Measurements from ENCODE around the gene NEDD4L. TPM values are rescaled to one million over a fixed set of nuclear protein-coding genes. Genes with fewer than 3 reads are reported as not detected.

The NEDD4L gene
- total and polyA plus RNA-seq, 2 experiments from 2014 or later = 36.2 to 72.3 TPM

DNA sequence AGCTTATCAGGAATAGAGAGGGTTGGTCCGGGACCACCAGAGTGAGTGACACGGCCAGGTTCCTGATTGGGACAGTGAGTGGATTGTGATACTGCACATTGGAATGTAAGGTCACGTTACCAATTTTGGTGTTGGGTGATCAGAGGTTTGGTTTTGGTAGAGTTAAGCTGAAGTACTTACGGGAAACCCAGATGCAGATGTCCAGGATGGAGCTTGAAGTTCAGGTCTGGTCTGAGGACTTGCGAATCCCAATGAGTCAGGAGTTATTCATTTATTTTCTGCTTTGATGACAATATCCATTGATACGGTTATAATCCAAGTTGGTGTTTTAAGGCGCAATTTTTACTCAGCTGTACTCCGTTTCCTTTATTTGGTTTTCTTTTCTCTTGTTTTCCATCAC, 311.2 kb downstream of the NEDD4L start:
- peaks cover 1% of the 10 kb centered on the region for H3K27me3 Mint-ChIP-seq (ENCODE audit: insufficient read depth, low read depth, poor library complexity)
- H3K9me3 Mint-ChIP-seq = no peaks in the 10 kb centered on the region; the same call in 2 of the 3 replicates
- no peaks in the 10 kb centered on the region for H3K9me2 ChIP-seq (ENCODE audit: insufficient read depth)
- ATAC-seq (no peak; the same call in 2 of the 3 replicates), DNase-seq (ENCODE audit: low spot score) (no peak)
- no peaks in the 10 kb centered on the region for H3K79me2 ChIP-seq (replicated peaks; ENCODE audit: insufficient read depth)
- peaks cover 41% of the 10 kb centered on the region for H3K4me1 Mint-ChIP-seq
- H3K36me3 Mint-ChIP-seq (ENCODE audit: low read depth) = peaks cover 49% of the 10 kb centered on the region; the same call in 2 of the 3 replicates
- peaks cover 26% of the 10 kb centered on the region for H3K4me1 ChIP-seq (ENCODE audit: insufficient read depth)
- H3K27ac ChIP-seq (ENCODE audit: low read depth) = peak overlapping the region; percentile 6
- no peaks in the 10 kb centered on the region for H4K20me1 ChIP-seq (replicated peaks; ENCODE audit: insufficient read depth)
- peaks cover 17% of the 10 kb centered on the region; the same call in 1 of the 2 replicates for H3K36me3 ChIP-seq (ENCODE audit: insufficient read depth)
- no peak overlapping the region for H3K4me3 Mint-ChIP-seq
- H2AFZ ChIP-seq = no peak overlapping the region
- H3K27me3 ChIP-seq (ENCODE audit: insufficient read depth) = no peaks in the 10 kb centered on the region
- no peak overlapping the region for H3K4me3 ChIP-seq
- H3F3A ChIP-seq (replicated peaks; ENCODE audit: low read depth) = no peaks in the 10 kb centered on the region
- H3K27ac Mint-ChIP-seq = peak overlapping the region; percentile 77
- no peak for TF ChIP-seq ZNF331 (CRISPR knock-in tag; IDR thresholded peaks at IDR 0.05; ENCODE audit: low read depth)
- no peak for TF ChIP-seq EZH2phosphoT487 (IDR thresholded peaks at IDR 0.05; ENCODE audit: unreplicated experiment)
- TF ChIP-seq, protein P1, sequence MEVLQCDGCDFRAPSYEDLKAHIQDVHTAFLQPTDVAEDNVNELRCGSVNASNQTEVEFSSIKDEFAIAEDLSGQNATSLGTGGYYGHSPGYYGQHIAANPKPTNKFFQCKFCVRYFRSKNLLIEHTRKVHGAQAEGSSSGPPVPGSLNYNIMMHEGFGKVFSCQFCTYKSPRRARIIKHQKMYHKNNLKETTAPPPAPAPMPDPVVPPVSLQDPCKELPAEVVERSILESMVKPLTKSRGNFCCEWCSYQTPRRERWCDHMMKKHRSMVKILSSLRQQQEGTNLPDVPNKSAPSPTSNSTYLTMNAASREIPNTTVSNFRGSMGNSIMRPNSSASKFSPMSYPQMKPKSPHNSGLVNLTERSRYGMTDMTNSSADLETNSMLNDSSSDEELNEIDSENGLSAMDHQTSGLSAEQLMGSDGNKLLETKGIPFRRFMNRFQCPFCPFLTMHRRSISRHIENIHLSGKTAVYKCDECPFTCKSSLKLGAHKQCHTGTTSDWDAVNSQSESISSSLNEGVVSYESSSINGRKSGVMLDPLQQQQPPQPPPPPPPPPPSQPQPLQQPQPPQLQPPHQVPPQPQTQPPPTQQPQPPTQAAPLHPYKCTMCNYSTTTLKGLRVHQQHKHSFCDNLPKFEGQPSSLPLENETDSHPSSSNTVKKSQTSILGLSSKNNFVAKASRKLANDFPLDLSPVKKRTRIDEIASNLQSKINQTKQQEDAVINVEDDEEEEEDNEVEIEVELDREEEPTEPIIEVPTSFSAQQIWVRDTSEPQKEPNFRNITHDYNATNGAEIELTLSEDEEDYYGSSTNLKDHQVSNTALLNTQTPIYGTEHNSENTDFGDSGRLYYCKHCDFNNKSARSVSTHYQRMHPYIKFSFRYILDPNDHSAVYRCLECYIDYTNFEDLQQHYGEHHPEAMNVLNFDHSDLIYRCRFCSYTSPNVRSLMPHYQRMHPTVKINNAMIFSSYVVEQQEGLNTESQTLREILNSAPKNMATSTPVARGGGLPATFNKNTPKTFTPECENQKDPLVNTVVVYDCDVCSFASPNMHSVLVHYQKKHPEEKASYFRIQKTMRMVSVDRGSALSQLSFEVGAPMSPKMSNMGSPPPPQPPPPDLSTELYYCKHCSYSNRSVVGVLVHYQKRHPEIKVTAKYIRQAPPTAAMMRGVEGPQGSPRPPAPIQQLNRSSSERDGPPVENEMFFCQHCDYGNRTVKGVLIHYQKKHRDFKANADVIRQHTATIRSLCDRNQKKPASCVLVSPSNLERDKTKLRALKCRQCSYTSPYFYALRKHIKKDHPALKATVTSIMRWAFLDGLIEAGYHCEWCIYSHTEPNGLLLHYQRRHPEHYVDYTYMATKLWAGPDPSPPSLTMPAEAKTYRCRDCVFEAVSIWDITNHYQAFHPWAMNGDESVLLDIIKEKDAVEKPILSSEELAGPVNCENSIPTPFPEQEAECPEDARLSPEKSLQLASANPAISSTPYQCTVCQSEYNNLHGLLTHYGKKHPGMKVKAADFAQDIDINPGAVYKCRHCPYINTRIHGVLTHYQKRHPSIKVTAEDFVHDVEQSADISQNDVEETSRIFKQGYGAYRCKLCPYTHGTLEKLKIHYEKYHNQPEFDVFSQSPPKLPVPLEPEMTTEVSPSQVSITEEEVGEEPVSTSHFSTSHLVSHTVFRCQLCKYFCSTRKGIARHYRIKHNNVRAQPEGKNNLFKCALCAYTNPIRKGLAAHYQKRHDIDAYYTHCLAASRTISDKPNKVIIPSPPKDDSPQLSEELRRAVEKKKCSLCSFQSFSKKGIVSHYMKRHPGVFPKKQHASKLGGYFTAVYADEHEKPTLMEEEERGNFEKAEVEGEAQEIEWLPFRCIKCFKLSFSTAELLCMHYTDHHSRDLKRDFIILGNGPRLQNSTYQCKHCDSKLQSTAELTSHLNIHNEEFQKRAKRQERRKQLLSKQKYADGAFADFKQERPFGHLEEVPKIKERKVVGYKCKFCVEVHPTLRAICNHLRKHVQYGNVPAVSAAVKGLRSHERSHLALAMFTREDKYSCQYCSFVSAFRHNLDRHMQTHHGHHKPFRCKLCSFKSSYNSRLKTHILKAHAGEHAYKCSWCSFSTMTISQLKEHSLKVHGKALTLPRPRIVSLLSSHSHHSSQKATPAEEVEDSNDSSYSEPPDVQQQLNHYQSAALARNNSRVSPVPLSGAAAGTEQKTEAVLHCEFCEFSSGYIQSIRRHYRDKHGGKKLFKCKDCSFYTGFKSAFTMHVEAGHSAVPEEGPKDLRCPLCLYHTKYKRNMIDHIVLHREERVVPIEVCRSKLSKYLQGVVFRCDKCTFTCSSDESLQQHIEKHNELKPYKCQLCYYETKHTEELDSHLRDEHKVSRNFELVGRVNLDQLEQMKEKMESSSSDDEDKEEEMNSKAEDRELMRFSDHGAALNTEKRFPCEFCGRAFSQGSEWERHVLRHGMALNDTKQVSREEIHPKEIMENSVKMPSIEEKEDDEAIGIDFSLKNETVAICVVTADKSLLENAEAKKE (CRISPR knock-in tag; IDR thresholded peaks at IDR 0.05) = no peak
- TF ChIP-seq, protein P2, sequence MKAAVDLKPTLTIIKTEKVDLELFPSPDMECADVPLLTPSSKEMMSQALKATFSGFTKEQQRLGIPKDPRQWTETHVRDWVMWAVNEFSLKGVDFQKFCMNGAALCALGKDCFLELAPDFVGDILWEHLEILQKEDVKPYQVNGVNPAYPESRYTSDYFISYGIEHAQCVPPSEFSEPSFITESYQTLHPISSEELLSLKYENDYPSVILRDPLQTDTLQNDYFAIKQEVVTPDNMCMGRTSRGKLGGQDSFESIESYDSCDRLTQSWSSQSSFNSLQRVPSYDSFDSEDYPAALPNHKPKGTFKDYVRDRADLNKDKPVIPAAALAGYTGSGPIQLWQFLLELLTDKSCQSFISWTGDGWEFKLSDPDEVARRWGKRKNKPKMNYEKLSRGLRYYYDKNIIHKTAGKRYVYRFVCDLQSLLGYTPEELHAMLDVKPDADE (IDR thresholded peaks at IDR 0.05) = no peak
- TF ChIP-seq, protein P3, sequence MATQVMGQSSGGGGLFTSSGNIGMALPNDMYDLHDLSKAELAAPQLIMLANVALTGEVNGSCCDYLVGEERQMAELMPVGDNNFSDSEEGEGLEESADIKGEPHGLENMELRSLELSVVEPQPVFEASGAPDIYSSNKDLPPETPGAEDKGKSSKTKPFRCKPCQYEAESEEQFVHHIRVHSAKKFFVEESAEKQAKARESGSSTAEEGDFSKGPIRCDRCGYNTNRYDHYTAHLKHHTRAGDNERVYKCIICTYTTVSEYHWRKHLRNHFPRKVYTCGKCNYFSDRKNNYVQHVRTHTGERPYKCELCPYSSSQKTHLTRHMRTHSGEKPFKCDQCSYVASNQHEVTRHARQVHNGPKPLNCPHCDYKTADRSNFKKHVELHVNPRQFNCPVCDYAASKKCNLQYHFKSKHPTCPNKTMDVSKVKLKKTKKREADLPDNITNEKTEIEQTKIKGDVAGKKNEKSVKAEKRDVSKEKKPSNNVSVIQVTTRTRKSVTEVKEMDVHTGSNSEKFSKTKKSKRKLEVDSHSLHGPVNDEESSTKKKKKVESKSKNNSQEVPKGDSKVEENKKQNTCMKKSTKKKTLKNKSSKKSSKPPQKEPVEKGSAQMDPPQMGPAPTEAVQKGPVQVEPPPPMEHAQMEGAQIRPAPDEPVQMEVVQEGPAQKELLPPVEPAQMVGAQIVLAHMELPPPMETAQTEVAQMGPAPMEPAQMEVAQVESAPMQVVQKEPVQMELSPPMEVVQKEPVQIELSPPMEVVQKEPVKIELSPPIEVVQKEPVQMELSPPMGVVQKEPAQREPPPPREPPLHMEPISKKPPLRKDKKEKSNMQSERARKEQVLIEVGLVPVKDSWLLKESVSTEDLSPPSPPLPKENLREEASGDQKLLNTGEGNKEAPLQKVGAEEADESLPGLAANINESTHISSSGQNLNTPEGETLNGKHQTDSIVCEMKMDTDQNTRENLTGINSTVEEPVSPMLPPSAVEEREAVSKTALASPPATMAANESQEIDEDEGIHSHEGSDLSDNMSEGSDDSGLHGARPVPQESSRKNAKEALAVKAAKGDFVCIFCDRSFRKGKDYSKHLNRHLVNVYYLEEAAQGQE (IDR thresholded peaks at IDR 0.05; ENCODE audit: unreplicated experiment) = no peak
- no peak for TF ChIP-seq JUNB (IDR thresholded peaks at IDR 0.05; ENCODE audit: unreplicated experiment)
- TF ChIP-seq, protein P4, sequence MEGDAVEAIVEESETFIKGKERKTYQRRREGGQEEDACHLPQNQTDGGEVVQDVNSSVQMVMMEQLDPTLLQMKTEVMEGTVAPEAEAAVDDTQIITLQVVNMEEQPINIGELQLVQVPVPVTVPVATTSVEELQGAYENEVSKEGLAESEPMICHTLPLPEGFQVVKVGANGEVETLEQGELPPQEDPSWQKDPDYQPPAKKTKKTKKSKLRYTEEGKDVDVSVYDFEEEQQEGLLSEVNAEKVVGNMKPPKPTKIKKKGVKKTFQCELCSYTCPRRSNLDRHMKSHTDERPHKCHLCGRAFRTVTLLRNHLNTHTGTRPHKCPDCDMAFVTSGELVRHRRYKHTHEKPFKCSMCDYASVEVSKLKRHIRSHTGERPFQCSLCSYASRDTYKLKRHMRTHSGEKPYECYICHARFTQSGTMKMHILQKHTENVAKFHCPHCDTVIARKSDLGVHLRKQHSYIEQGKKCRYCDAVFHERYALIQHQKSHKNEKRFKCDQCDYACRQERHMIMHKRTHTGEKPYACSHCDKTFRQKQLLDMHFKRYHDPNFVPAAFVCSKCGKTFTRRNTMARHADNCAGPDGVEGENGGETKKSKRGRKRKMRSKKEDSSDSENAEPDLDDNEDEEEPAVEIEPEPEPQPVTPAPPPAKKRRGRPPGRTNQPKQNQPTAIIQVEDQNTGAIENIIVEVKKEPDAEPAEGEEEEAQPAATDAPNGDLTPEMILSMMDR (conservative IDR thresholded peaks at IDR 0.05; ENCODE audit: low read depth in 2 of 2) = no peak
- no peak for TF ChIP-seq STAT1 (IDR thresholded peaks at IDR 0.05; ENCODE audit: unreplicated experiment)
- no peak for TF ChIP-seq EZH2 (IDR thresholded peaks at IDR 0.05; ENCODE audit: low read depth, unreplicated experiment)
- TF ChIP-seq POLR2AphosphoS5 (IDR thresholded peaks at IDR 0.05; ENCODE audit: low read depth) = no peak
- TF ChIP-seq ZNF114 (CRISPR knock-in tag; IDR thresholded peaks at IDR 0.05) = no peak
- no peak for TF ChIP-seq CREB1 (CRISPR knock-in tag; IDR thresholded peaks at IDR 0.05; ENCODE audit: low read depth)
- no peak for TF ChIP-seq NANOG (IDR thresholded peaks at IDR 0.05; ENCODE audit: borderline replicate concordance)
- peak overlapping the region; percentile 25; the same call in 1 of the 2 replicates for H3K4me2 ChIP-seq
